NCI-H524 treated with DMSO at 0.1 percent for 48 hours (cell line): Measurements from ENCODE around the gene DHRS4L2.
"Not testable (repeated sequence)": the region's sequence is repeated elsewhere in the genome, so short reads cannot be mapped to it uniquely, and the experiment has no call there.

Experiments used
- DNase-seq: peaks from one replicate; lab custom pipeline; 2025; lab: John Stamatoyannopoulos, UW

DHRS4L2 gene

DNA sequence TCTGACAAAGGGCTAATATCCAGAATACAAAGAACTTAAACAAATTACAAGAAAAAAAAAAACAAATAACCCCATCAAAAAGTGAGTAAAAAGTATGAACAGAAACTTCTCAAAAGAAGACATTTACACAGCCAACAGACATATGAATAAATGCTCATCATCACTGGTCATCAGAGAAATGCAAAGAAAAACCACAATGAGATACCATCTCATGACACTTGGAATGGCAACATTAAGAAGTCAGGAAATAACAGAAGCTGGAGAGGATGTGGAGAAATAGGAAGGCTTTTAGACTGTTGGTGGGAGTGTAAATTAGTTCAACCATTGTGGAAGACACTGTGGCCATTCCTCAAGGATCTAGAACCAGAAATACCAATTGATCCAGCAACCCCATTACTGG lies 30.2 kb downstream of the DHRS4L2 start:
- not testable (repeated sequence) for DNase-seq

DNA sequence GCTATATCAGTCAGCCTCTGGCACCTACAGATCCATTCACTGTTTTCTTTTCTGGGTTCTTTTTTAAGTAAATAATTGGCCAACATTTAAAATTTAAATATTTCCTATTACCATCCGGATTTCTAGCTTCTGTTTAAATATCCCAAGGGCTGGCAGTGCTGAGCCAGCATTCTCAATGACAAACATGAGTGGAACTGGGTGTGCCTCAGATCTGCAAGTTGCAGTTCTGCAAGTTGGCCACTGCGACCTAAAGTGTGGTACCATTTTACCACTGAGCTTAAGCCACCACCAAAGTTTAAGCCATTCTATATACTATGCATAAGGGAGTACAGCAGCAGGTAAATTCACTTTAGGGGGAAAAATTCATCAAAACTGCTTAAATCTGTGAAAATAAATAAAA lies 31.2 kb downstream of the DHRS4L2 start:
- not testable (repeated sequence) for DNase-seq

DNA sequence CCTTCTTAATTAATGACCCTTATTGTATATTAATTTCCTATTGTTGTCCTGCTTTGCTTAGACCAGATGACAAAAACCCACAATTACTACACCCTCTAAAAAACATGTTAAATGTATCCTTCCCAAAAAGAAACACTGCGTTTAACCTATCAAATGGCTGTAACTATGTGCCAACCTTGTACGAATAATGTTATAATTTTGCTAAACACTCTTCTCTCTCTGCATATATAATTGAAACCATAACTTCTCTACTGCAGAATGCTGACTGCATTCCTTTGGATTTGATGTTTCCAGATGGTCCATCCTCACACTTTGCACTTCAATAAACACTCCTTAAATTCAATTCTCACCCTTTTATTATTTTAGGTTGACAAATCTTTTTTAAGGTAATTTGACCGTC lies 31.8 kb downstream of the DHRS4L2 start:
- not testable (repeated sequence) for DNase-seq

DNA sequence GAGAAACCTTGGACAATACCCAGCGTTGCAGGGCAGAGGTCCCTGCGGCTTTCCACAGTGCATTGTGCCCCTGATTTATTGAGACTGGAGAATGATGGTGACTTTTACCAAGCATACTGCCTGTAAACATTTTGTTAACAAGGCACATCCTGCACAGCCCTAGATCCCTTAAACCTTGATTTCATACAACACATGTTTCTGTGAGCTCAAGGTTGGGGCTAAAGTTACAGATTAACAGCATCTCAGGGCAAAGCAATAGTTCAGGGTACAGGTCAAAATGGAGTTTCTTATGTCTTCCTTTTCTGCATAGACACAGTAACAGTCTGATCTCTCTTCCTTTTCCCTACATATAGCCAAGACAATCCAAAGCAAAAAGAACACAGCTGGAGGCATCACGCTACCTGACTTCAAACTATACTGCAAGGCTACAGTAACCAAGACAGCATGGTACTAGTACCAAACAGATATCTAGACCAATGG lies 36.2 kb downstream of the DHRS4L2 start:
- DNase-seq: not testable (repeated sequence)

DNA sequence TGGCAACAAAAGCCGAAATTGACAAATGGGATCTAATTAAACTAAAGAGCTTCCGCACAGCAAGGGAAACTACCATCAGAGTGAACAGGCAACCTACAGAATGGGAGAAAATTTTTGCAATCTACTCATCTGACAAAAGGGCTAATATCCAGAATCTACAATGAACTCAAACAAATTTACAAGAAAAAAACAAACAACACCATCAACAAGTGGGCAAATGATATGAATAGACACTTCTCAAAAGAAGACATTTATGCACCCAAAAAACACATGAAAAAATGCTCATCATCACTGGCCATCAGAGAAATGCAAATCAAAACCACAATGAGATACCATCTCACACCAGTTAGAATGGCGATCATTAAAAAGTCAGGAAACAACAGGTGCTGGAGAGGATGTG lies 41.0 kb downstream of the DHRS4L2 start:
- DNase-seq: not testable (repeated sequence)

DNA sequence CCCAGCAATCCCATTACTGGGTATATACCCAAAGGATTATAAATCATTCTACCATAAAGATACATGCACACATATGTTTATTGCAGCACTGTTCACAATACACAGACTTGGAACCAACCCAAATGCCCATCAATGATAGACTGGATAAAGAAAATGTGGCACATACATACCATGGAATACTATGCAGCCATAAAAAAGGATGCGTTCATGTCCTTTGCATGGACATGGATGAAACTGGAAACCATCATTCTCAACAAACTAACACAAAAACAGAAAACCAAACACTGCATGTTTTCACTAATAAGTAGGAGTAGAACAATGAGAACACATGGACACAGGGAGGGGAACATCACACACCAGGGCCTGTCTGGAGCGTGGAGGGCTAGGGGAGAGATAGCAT lies 42.6 kb downstream of the DHRS4L2 start:
- not testable (repeated sequence) for DNase-seq

- no peak for DNase-seq
Observed at GRCh38 chr14:24032727-24033418, 44.1 kb downstream of the DHRS4L2 start.

DNA sequence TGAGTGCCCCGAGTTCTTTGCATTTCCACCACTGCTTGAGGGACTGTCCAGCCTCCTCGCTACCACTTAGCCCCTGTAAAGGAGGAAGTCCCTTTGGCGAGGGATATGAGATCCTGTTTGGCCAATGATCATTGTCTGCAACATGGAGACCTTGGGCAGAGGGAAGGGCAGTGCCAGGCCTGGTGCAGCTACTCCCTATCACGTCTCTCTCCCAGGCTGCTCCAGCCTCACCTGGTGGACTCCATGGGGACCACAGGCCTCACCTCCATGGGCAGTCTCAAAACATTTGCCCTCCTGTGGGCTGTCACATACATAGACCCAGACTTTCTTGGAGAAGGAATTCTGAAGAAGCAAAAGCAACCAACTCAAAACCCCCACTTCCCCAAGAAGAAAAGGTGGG lies 47.0 kb downstream of the DHRS4L2 start:
- DNase-seq: not testable (repeated sequence)

DNA sequence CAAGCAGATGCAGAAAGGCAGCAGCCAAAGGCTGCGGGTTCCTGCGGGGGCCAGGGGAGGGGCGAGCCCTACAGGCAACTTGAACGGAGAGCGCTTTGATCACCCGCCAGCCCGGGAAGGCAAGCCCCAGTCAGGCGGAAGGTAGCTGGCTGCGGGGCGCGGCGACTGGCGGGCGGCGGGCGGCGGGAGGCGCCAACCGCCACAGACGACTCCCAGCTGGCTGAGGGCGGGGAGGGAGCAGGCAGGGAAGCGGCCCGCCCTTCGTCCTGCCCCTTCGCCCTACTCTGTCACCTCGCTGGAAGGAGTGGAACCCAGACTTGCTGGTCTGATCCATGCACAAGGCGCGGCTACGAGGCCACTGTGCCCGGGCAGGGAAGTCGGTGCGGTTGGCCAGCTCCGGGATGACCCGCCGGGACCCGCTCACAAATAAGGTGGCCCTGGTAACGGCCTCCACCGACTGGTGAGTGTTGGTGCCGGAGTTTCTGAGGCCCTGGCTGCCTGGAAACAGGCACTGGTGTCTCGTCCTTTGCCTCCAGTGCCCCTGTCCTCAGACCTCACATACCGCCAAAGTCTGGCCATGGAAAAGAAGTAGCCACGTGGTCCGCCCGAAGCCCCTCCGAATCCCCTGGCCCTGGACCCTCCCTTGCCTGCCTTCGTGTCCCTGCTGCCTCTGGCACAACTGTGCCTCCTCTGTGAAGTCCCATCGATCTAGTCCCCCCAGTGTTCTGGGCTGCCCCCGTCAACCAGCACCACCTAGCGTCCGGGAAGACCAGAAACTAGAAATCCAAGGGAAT lies 47.6 kb downstream of the DHRS4L2 start:
- DNase-seq: peak; percentile 72

GRCh38 chr14:24036963-24037657 lies 48.4 kb downstream of the DHRS4L2 start:
- not testable (repeated sequence) for DNase-seq

GRCh38 chr14:24037658-24038037 lies 48.9 kb downstream of the DHRS4L2 start:
- DNase-seq: no peak

- no peak for DNase-seq
Observed at GRCh38 chr14:24038686-24039085, 50.0 kb downstream of the DHRS4L2 start.

DNA sequence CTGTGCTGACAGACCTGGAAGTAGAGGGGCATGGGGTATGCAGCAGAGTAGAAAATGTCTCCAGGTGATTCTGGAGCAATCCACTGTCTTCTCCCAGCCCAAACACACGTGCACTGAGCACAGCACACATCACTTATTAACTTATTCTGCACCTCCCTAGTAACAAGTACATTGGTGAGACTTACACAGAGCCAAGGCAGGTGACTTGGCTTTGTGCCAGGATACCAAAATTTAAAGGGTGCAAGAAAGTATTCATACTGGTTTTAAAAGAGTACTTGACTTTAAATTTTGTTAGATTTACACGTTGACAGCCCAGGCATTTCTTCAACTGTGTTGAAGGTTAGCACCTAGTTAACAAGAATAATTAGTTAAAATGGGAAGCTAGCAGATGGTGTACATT lies 52.0 kb downstream of the DHRS4L2 start:
- DNase-seq: no peak

- DNase-seq: peak; percentile 39
Observed at GRCh38 chr14:24042746-24043145, 54.0 kb downstream of the DHRS4L2 start.

GRCh38 chr14:24049002-24049401 lies 60.3 kb downstream of the DHRS4L2 start:
- DNase-seq: not testable (repeated sequence)

- not testable (repeated sequence) for DNase-seq
Observed at GRCh38 chr14:24050753-24051152, 62.0 kb downstream of the DHRS4L2 start.

DNA sequence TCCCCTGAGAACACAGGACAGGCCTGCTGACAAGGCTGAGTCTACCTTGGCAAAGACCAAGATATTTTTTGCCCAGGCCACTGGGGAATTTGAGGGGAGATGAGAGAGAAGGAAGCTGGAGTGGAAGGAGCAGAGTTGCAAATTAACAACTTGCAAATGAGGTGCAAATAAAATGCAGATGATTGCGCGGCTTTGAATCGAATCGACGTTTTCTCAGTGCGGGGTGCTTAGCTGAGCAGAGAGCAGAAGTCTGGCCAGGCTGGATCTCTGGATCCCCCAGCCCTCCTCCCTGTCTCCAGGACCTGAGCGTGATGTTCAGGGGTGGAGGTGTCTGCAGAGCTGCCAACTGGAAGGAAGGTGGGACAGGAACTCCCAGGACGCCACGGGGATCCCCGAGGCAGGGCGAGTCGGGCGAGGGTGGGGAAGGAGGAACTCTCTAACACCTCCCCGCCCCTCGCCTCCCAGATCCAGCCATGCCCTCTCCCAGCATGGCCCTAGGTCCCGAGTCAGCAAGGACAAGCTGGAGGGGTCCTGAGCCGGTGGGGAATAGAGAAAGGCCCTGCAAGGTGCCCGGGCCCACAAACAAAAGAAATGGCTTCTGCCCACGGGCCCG lies 62.6 kb downstream of the DHRS4L2 start:
- DNase-seq: no peak

DNA sequence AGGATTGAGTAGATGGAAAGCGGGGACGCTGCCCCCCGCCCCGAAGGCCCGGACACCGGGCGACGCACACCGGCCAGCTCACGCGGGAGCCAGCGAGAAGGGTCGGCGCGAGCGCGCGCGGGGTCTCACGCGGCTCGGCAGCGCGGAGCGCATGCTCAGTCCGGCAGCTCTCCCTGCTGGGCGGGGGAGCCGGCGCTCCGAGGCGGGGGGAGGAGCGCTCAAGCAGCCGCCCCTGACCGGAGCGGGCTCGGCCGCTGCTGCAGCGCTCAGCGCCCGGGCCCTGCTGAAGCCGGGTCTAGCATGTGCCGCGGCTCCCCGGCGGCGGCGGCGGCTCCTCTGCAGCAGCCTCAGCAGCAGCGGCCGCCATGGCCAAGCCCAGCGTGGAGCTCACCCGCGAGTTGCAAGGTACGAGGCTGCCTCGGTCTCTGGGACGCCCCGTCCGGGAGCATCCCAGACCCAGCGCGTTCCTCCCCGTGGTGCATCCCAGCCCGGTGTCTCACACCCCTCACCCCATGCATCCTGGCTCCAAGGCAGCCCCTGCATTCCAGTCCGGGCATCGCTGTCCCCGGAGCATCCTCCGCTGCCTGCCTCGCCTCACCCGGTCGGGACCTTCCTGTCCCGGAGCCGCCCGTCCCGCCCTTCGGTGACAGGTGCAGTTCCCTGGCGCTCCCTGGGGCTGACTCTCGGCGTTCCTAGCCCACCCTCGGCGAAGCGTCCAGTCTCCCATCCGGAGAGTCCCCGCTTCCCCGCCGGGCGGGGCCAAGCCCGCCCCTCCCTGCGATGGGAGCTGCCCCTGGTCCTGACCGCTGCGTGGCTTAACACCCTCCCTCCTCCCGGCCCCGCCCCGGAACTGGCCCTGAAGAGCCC lies 63.3 kb downstream of the DHRS4L2 start, which contains the start of gene CARMIL3:
Gene CARMIL3, plus strand, starts transcription at position 221 of the 867 bp plus-strand sequence. Its CDS starts 145 bp downstream, at position 366.
- peak; percentile 31 for DNase-seq

DNA sequence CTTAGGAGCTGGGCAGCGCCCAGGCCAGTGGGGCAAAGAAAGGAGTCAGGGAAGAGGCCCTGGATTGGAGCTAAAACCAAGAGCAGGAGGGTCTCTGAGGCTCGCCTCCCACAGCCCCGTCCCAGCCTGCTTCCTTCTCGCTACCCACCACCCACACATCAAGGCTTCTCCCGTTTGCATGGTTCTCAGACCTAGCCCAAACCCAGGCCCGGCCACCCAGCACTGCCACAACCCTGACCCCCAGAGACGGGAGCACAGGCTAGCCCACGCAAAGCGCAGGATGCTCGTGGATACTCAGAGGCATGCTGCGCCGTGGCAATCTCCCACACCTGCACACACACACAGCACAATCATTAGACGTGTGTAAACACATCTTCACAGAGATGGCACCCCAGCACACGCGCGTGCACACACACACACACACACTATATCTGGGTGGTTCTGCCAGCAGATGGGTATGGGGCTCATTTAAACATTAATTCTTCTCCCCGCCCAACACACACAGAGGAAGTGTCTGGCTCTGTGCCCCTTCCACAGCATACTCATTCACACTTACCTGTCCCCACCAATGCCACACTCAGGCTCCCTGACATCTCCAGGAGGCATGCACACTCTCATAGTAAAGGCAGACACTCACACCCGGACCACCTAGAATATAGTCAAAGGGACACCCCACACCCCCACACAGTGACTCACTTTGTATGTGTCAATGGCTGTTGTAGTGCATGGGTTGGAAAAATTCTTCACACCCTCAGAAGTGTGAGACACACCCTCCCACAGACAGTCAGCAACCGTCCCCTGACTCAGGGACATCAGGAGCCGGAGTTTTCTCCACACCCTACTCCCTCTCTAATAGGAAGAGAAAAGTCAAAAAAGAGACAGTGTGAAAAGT lies 64.2 kb downstream of the DHRS4L2 start:
- DNase-seq: no peak
